PFSK-1 (cell line): ENCODE data around the gene KCNQ1.

Source experiments
- POLR2AphosphoS5 ChIP-seq: IDR thresholded peaks from 2 replicates; pipeline ENCODE4 v1.6.1; 2012; ENCODE audit warnings: low read depth, mild to moderate bottlenecking, control low read depth, low read length, moderate library complexity
- SIN3A ChIP-seq: IDR thresholded peaks from 2 replicates; pipeline ENCODE4 v1.6.1; 2012; ENCODE audit warnings: mild to moderate bottlenecking, low read length, moderate library complexity, borderline replicate concordance; ENCODE audit not compliant: insufficient read depth
- TAF1 ChIP-seq: IDR thresholded peaks from 2 replicates; pipeline ENCODE4 v1.6.1; 2012; ENCODE audit warnings: low read length, control low read depth, borderline replicate concordance; ENCODE audit not compliant: insufficient read depth
- TF ChIP-seq, protein P1 (sequence below), 2 experiments: IDR thresholded peaks; 2 replicates each; pipeline versions ENCODE4 v1.6.1 to v1.8.0; 2011 to 2012; ENCODE audit warnings: low read depth in 2 of 2, low read length in 2 of 2, control low read depth in 1 of 2, inconsistent platforms in 1 of 2, mild to moderate bottlenecking in 1 of 2, moderate library complexity in 1 of 2; ENCODE audit not compliant: insufficient read depth in 1 of 2

GRCh38 chr11:2816941-2817421, 372.2 kb downstream of the KCNQ1 start:
- TF ChIP-seq, protein P1, sequence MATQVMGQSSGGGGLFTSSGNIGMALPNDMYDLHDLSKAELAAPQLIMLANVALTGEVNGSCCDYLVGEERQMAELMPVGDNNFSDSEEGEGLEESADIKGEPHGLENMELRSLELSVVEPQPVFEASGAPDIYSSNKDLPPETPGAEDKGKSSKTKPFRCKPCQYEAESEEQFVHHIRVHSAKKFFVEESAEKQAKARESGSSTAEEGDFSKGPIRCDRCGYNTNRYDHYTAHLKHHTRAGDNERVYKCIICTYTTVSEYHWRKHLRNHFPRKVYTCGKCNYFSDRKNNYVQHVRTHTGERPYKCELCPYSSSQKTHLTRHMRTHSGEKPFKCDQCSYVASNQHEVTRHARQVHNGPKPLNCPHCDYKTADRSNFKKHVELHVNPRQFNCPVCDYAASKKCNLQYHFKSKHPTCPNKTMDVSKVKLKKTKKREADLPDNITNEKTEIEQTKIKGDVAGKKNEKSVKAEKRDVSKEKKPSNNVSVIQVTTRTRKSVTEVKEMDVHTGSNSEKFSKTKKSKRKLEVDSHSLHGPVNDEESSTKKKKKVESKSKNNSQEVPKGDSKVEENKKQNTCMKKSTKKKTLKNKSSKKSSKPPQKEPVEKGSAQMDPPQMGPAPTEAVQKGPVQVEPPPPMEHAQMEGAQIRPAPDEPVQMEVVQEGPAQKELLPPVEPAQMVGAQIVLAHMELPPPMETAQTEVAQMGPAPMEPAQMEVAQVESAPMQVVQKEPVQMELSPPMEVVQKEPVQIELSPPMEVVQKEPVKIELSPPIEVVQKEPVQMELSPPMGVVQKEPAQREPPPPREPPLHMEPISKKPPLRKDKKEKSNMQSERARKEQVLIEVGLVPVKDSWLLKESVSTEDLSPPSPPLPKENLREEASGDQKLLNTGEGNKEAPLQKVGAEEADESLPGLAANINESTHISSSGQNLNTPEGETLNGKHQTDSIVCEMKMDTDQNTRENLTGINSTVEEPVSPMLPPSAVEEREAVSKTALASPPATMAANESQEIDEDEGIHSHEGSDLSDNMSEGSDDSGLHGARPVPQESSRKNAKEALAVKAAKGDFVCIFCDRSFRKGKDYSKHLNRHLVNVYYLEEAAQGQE (IDR thresholded peaks at IDR 0.05; ENCODE audit: insufficient read depth in 1 of 2, low read depth in 2 of 2, low read length in 2 of 2): no peak
- no peak for TF ChIP-seq POLR2AphosphoS5
- TF ChIP-seq TAF1: no peak
- TF ChIP-seq SIN3A: no peak
